ENCODE data around the gene EREG. TPM values are rescaled to one million over a fixed set of nuclear protein-coding genes. Genes with fewer than 3 reads are reported as not detected.

Gene EREG
- total RNA-seq, 1 donor from 2014 or later: under 0.01 TPM

DNA sequence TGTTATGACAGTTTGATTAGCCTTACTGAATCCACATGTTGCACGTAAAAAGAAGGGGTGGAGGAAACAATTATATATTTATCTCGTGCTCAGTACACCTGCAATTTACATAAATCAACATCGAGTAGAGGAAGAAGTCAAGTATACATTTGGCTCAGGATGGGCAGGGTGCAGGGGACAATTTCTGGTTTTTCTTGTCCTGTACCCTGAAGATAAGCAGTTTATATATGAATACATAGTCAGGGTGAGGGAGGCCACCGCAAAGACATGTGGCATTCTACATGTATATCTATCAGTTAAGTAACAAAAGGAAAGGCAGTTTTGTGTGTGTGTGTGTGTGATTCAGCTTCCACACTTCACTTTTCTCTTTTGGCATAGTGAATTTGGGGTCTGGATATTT is 11.1 kb upstream of the EREG start:
- no peak for DNase-seq

DNA sequence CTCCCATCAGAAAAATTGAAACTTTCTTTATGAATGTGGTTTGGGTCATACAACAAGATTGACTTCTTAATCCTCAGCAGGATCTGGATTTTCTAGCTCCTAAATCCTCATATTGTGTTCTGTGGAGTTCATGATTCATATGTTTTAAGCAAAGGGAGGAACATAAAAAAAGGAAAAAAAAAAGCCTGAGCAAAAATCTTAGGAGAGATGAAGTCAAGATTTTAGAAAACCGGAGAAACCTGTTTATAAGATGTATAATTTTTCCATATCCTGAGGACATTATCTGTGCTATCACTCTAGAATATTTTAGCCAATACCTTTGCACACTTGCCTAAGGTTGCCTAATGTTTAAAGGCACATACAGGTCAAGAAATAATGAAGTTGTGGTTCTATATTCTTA is 7.0 kb upstream of the EREG start:
- DNase-seq: no peak

DNA sequence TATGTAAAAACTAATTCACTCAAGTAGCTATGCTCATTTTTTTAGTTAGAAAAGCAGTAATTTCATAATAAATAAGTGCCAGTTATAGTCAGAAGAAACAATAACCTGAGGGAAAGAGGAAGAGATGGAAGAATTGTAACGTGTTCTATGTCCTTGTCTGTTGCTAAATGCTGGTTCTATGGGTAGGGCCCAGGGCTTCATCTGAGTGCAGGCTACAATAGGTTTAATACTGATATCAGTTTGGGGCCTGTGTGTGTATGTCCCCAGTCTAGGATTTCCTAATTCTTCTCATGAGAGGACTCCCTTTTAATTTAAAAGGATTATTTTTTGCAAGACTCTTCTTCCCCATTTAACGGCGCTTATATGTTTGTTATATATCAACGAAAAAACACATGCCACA is 3.3 kb upstream of the EREG start:
- no peak for DNase-seq

DNA sequence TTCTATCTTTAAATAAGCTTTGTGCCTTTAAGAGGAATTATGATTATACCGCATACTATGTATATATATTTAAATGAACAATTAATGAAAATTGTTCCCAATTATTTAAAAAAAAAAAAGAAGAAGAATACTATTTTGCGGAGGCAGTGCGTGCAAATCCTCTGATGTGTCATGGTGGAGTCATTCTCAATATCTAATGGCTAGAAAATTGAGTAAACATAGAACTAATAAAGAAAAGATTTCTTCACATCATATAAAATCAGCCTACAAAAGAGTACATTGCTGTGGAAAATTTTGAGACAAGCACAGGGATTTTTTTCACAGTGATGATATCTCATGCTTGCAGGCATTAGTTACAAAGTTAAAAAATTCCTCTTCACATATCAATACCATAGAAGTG is 2.6 kb upstream of the EREG start:
- no peak for DNase-seq

GRCh38 chr4:74364256-74364651 is 691 bp upstream of the EREG start:
- no peak for DNase-seq

- DNase-seq: no peak
Measured at GRCh38 chr4:74365761-74366160, 816 bp downstream of the EREG start.

GRCh38 chr4:74366367-74366911 is 1.5 kb downstream of the EREG start:
- DNase-seq: no peak

GRCh38 chr4:74367656-74368290 is 2.8 kb downstream of the EREG start:
- DNase-seq: no peak

GRCh38 chr4:74368596-74368995 is 3.7 kb downstream of the EREG start:
- DNase-seq: no peak

GRCh38 chr4:74369855-74370254 is 4.9 kb downstream of the EREG start:
- no peak for DNase-seq

DNA sequence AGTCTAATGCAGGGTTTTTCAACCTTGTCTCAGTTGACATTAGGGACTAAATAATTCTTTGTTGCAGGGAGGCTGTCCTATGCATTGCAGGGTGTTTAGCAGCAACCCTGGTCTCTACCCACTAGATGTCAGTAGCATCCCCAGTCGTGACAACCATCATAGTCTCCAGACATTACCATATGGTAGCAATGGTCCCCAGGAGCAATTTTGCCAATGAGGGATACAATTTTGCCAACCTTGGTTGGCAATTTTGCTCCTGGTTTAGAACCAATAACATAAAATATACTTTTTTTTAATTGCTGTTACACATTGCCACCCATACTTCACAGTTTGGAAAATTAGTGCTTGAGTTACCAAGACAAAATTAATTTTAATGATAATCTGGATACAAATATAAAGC is 6.0 kb downstream of the EREG start:
- no peak for DNase-seq

DNA sequence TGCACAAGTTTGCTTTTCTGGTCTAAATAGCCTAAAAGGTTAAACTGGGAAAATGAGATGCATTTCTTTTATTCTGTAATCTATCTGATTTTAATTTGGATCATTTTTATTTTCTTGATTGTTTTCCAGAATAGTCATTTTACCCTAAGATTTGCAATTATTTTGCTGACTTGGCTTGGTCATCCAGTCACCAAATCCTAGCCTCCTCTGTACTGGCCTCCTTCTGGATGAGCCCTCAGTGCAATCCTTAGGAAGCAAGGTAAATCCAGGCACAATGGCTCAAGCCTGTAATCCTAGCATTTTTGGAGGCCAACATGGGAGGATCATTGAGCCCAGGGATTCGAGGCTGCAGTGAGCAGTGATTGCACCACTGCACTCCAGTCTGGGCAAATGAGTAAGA is 9.2 kb downstream of the EREG start:
- DNase-seq: no peak

GRCh38 chr4:74374561-74375327 is 9.8 kb downstream of the EREG start:
- DNase-seq: no peak

DNA sequence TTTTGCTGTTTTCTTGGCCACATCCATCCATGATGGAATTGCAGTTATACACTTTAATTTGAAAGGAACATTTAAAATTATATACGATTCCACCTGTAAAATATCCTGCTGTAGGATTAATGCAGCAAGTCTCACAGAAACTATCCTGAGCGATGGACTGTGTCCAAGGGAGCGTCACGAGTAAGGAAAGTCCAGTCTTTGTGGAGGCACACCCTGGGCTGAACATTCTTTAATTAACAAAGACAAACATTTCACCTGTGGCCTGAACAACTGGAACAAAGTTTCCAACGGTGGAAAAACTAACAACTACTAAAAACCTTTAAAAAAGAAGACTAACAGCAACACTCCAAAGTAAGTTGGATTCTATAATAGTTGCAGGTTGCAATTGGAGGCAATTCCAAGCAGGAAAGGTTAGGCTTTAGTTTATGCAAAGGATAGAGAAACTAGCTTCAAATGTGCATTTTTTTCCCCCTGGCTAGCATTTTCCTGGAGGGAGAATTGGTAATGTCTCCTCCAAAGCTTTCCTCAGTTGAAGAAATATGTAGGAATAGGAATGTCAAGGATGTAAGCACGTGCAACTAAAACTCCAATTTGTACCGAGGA is 11.0 kb downstream of the EREG start:
- DNase-seq: no peak

DNA sequence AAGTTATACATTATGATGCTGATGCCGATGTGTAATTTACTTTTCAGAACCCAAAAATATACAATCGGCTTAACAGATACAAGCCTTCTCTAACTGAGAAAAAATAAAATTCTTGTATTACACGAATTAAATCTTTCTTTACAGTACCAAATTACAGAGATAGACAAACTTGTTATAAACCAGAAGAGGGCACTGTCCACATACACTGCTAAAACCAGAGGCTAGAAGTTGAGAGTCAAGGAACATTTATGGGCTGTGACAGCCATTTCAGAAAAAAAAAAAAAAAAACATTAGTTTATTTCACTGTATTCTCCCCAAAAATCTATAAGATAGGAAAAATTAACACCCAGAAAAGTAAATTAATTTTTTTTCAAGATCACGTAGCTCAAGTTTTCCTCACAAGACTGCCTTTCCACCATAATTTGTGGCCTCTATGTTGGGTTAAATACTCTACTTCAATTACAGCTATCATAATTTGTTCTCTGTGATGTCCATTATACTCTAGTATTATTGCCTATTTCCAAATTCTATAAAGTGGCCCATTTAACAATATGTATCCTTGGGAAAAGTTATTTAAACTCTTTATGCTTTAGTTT is 12.0 kb downstream of the EREG start:
- DNase-seq: no peak

DNA sequence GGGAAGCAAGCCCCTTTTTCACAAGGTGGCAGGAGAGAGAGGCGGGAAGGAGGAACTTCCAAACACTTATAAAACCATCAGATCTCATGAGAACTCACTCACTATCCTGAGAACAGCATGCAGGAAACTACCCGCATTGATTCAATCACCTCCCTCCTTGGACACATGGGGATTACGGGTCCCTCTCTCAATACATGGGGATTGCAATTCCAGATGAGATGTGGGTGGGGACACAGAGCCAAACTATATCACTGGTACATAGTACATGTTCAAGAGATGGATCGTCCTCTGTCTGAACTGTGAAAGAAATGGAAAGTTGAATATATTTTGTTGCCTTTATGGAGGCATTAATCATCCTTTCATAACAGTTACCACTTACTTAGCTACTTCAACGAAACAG is 12.8 kb downstream of the EREG start:
- no peak for DNase-seq

DNA sequence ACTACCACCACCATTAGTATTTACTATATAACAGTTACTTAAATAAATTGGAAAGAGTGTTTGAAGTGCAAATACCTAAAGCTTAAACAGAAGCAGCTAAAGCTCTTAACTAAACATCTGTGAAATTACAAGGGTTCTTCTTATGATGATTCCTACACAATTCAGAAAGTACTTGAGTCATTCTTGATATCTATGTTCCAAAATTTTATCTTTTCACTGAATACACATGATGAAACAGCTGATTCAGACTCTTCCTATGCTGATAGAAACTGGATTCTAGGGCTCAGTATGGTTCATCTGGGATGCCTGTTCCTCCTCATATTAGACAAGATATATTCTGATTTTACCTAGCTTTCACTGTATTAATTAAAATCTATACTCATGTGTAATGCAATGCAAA is 13.6 kb downstream of the EREG start:
- no peak for DNase-seq

DNA sequence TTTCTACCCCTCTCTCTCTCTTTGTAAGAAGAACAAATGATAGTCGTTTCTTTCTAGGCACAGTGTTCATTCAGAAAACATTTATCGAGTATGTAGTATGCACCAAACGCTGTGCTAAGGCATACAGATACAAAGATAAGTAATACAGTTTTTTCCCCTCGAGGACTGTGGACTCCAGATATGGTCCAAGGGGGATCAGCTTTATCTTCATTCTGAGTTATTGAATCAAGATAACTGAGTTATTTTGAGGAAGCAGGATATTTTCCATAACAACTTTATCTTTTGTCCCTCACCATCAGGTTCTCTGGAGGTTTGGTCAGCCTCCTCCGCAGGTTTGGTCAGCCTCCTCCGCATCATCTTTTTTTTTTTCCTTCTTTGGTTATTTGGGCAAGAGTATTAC is 15.0 kb downstream of the EREG start:
- no peak for DNase-seq

DNA sequence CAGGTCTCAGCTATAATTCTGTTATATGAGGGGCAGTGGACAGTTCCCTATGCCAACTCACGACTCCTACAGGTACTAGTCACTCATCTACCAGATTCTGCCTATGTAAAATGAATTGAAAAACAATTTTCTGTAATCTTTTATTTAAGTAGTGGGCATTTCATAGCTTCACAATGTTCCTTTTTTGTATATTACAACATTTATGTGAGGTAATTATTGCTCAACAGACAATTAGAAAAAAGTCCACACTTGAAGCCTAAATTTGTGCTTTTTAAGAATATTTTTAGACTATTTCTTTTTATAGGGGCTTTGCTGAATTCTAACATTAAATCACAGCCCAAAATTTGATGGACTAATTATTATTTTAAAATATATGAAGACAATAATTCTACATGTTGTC is 20.4 kb downstream of the EREG start:
- DNase-seq: no peak

GRCh38 chr4:74386159-74386558 is 21.2 kb downstream of the EREG start:
- DNase-seq: no peak

DNA sequence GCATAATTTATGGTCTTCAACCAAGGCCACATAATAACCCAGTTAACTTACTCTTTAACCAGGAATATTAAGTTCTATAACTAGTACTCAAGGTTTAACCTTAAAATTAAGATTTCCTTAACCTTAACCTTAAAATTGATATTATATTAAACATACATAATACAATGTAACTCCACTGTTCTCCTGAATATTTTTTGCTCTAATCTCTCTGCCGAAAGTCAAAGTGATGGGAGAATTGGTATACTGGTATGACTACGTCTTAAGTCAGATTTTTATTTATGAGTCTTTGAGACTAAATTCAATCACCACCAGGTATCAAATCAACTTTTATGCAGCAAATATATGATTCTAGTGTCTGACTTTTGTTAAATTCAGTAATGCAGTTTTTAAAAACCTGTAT is 22.8 kb downstream of the EREG start:
- no peak for DNase-seq

DNA sequence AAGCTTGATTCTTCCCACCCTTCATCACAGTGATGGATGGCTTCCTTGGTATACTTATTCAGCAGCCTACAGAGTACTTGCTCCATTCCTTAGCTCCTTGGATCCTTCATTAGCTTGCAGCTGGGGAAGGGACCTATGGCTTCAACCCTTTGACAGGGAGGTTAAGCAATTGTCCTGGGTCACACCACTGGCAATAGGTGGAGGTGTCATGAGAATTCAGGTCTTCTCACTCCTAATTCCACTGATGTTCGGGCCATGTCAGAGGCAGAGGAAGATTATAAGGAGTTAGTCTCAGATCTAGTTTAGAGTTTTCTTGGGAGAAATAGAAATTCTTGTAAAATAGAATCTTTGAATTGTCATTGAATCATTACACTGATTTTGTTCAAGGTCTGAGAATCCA is 24.5 kb downstream of the EREG start:
- DNase-seq: no peak

DNA sequence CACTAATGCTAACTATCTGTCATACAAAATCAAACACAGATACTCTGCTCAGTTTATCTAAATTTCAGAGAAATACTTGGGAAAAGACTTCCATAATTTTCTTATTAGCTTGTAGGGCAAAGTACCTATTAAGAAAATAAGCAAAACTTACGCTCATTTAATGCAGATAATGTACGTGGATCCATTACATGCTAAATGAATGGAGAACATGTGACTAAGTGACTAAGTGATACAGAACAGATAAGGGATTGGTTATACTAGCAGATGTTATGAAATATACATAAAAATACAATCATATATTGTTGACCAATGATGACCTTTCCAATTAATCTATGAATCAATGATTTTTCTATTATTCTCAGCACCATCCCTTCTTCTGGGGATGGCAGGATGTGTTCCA is 25.7 kb downstream of the EREG start:
- DNase-seq: no peak
